Neuron (in vitro differentiated cells): Measurements from ENCODE around the gene AK8.
"Not testable (repeated sequence)": the region's sequence is repeated elsewhere in the genome, so short reads cannot be mapped to it uniquely, and the experiment has no call there.

Source experiments
- H2AFZ ChIP-seq: one replicate; pipeline ENCODE4 v1.6.1; 2013; ENCODE audit warnings: low read depth, mild to moderate bottlenecking, inconsistent platforms, low read length, moderate library complexity
- H3K27me3 ChIP-seq: one replicate; pipeline ENCODE4 v1.6.1; 2013; ENCODE audit warnings: low read length; ENCODE audit not compliant: insufficient read depth
- H3K36me3 ChIP-seq: one replicate; pipeline ENCODE4 v1.6.1; 2013; ENCODE audit warnings: low read length; ENCODE audit not compliant: insufficient read depth
- H3K4me1 ChIP-seq: one replicate; pipeline ENCODE4 v1.6.1; 2013; ENCODE audit warnings: low read length; ENCODE audit not compliant: insufficient read depth
- H3K4me3 ChIP-seq: 2 replicates; pipeline ENCODE4 v1.5.1; 2013; ENCODE audit warnings: mild to moderate bottlenecking, low read length, moderate library complexity
- H3K9me3 ChIP-seq: one replicate; pipeline ENCODE4 v1.6.1; 2013; ENCODE audit warnings: low read length

AK8 gene

DNA sequence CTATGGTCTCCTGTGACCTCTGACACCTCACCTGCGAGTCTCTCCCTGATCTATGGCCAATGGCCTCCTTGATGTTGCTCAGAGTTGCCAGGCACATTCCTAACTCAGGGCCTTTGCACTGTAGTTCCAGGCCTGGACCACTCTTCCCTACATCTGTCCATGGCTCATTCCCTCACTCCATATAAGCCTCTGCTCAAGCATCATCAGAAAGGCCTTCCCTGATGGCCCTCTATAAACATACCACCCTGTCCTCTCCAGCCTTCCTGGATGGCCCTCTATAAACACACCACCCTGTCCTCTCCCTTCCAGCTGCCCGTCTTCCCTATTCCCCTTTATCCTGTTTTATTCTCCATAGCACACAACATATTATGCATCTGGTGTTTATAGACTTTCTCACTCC is 105.0 kb downstream of the AK8 start:
- Histone ChIP-seq H3K36me3 (no peaks in the 10 kb centered on the region), H3K9me3 (peaks cover 4% of the 10 kb centered on the region), H3K4me3 (no peak overlapping the region), H3K27me3 (no peaks in the 10 kb centered on the region), H3K4me1 (peaks cover 8% of the 10 kb centered on the region), H2AFZ (no peak overlapping the region)

DNA sequence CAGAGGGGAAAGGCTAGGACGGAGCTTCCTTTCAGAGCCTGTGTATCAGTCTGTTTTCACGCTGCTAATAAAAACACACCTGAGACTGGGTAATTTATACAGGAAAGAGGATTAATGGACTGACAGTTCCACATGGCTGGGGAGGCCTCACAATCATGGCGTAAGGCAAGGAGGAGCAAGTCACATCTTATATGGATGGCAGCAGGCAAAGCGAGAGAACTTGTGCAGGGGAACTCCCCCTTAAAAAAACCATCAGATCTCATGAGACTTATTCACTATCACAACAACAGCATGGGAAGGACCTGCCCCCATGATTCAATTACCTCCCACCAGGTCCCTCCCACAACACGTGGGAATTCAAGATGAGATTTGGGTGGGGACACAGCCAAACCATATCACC is 106.3 kb downstream of the AK8 start:
- H2AFZ ChIP-seq, H3K4me1 ChIP-seq, H3K9me3 ChIP-seq, H3K27me3 ChIP-seq, H3K4me3 ChIP-seq, H3K36me3 ChIP-seq: not testable (repeated sequence)

DNA sequence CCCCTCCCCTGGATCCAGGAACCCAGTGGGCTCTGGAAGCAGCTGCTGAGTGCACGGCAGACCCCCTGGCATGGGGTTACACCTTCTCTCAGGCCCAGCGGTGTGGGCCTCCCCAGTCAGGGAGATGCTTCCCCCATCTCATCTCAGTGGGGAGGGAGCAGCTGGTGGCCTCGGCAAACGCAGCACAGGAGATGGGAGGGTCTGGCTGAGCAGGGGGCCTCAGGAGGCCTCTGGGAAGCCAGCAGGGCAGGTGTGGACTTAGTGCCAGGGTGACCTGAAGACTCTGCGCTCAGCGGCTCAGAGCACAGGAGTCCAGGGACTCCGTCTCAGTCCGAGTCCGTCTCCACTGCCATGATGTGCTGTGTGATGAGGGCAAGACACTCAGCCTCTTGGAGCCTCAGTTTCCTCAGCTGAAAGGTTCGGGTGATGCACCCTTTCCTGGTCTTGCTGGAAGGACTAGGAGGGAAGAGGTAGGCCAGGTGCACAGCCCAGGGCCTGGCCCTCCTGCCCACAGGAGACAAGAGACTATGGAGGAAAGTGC is 107.2 kb downstream of the AK8 start:
- H3K36me3 ChIP-seq: no peaks in the 10 kb centered on the region
- H2AFZ ChIP-seq: no peak overlapping the region
- H3K27me3 ChIP-seq: no peaks in the 10 kb centered on the region
- no peak overlapping the region for H3K4me3 ChIP-seq
- peaks cover 8% of the 10 kb centered on the region for H3K4me1 ChIP-seq
- H3K9me3 ChIP-seq: peaks cover 4% of the 10 kb centered on the region

DNA sequence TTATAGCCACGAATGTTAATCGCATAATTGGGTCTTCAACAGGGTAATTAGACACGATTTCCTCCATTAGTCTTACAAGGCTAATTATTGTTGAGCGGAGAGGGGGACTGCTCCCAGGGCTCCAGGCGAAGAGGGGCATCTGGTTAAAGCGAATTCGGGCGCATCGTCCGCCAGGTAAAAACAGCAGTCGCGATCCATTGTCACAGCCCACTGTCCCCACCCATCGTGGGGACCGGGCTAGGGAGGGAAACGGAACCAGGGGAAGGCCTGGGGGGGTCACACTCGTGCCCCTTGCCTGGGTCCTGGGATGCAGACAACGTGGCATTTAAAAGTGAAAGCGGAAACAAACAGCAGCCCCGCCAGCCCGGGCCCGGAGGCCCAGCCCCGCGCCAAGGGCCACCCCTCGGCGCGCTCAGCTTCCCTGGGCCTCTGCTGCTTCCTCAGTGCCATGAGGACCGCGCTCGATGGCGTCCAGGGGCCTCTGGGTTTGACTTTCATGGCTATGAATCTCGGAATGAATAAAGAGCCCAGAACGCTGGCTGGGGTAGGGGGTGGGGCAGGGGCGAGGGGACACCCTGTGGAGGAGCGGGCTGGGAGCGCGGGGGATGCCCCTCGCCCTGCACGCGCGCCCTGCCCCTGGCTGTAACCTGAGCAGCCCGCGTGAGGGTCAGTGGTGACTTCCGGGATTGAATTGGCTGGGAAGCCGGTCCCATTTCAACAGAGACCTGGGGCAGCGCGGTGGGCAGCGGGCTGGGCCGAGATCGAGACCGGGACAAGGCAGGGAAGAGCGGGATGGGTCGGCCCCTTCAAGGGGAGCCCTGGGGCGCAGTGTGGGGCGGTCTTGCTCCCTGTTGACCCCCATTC is 107.9 kb downstream of the AK8 start:
- Histone ChIP-seq H3K4me1 (peaks cover 8% of the 10 kb centered on the region), H2AFZ (no peak overlapping the region), H3K4me3 (peak overlapping the region; percentile 33), H3K27me3 (no peaks in the 10 kb centered on the region), H3K9me3 (peaks cover 4% of the 10 kb centered on the region), H3K36me3 (no peaks in the 10 kb centered on the region)

DNA sequence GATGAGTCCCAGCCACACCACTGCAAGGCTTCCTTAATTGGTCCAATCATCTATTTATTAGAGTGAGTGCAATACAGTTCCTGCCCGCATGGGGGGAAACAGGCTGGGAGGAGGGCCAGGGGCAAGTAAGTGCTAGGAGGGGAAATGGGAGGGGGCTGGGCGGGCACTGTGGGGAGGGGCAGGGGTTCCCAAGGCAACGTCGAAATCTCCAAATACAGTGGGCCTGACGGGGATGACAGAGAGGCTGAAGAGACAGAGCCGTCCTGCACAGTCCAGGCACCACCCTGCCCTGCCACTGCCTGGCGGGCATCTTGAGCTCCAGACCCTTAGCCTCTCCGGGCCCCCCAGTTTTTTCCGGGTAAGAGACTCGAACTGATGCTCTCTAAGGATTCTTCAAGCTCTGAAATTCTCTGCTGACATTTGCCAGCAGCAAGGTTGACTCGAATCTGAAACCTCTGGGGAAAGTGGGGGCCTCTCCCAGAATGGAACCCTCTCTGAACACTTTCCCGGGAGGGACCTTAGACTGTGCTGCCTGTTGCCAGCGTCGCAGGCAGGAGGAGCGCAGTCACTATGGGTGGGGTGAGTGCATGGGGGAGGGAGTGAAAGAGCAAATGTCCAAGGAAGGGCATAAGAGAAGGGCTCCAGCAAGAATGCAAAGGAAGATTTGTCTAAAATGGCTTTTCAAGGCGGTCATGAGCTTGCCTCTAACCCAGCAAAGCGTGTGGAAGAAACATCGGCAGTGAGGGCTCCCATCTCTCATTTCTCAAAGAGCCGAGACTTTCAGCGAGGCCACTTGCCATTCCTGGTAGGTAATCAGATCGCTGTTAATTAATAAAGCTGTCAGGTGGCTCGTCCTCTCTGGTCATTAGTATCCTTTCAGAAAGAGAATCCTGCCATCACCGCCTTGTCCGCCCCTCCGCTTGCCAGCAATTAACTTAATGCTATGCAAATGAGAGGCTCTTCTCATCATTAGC is 108.9 kb downstream of the AK8 start:
- Histone ChIP-seq H3K9me3 (peaks cover 4% of the 10 kb centered on the region), H3K27me3 (no peaks in the 10 kb centered on the region), H3K4me3 (peak overlapping the region; percentile 33), H3K4me1 (peaks cover 8% of the 10 kb centered on the region), H2AFZ (no peak overlapping the region), H3K36me3 (no peaks in the 10 kb centered on the region)

DNA sequence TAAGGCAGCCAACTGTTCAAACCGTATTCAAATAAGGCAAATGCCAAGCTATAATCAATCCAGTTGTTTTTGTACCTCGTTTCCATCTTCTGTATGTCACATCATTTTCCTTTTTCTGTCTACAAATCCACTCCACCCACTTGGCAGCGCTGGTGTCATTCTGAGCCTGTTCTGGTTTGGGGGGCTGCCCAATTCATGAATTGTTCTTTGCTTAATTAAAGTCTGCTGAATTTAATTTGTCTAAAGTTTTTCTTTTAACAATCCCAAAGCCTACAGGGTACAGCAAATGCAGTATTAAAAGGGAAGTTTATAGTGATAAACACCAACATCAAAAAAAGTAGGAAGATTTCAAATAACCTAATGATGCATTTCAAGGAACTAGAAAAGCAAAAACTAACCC is 114.5 kb downstream of the AK8 start:
- Histone ChIP-seq H3K36me3 (no peaks in the 10 kb centered on the region), H3K4me3 (no peak overlapping the region), H3K27me3 (no peaks in the 10 kb centered on the region), H2AFZ (no peak overlapping the region), H3K9me3 (no peaks in the 10 kb centered on the region), H3K4me1 (no peaks in the 10 kb centered on the region)

DNA sequence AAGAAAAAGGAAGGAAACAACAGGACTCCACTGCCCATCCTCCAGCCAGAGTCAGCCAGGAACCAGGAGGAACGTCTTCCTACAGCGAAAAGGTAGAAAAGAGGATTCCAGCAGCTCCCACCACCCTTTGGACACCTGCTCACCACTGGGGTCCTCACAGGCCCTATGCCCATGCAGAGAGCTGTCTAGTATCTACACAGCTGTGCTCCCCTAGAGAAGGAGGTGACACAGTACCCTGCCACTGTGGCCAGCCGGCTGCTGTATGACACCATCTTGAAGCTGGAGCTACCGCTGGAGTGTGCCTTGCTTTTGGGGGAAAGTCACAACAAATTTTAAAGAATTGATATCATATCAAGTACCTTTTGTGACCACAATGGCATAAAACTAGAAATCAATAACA is 115.2 kb downstream of the AK8 start:
- no peaks in the 10 kb centered on the region for H3K36me3 ChIP-seq
- H3K27me3 ChIP-seq: no peaks in the 10 kb centered on the region
- no peak overlapping the region for H3K4me3 ChIP-seq
- no peaks in the 10 kb centered on the region for H3K9me3 ChIP-seq
- H2AFZ ChIP-seq: no peak overlapping the region
- no peaks in the 10 kb centered on the region for H3K4me1 ChIP-seq

DNA sequence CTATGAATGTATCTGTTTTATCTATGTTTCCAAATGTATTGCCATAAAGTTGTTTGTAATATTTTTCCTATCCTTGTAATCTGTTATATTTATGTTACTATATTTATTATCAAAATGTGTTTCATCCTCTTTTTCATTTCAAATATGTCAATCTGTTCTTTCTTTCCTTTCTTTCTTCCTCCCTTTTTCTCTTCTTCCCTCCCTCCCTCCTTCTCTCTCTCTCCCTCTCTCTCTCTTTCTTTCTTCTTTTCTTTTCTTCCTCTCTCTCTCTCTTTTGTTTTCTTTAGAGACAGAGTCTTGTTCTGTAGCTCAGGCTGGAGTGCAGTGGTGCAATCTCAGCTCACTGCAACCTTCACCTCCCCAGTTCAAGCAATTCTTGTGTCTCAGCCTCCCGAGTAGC is 116.5 kb downstream of the AK8 start:
- no peaks in the 10 kb centered on the region for H3K27me3 ChIP-seq

DNA sequence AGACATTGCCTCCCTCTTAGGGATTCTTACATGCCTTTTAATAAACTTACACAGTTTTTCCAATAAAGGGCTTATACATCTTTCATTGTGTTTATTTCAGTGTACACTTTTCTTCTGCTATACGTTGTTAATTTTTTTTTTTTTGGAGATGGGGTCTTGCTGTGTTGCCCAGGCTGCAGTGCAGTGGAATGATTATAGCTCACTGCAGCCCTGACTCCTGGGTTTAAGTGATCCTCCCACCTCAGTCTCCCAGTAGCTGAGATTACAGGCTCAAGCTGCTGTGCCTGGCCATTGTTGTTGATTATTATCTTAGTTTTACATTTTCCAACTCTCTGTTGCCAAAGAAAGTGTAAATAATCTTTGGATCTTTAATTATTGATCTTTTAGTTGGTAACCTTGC is 118.0 kb downstream of the AK8 start:
- no peaks in the 10 kb centered on the region for H3K27me3 ChIP-seq

More for the DNA sequence above, 116.5 kb downstream of the AK8 start:
- no peaks in the 10 kb centered on the region for H3K36me3 ChIP-seq
- H3K9me3 ChIP-seq: no peaks in the 10 kb centered on the region
- H2AFZ ChIP-seq: no peak overlapping the region
- H3K4me1 ChIP-seq: peaks cover 12% of the 10 kb centered on the region
- no peak overlapping the region for H3K4me3 ChIP-seq

DNA sequence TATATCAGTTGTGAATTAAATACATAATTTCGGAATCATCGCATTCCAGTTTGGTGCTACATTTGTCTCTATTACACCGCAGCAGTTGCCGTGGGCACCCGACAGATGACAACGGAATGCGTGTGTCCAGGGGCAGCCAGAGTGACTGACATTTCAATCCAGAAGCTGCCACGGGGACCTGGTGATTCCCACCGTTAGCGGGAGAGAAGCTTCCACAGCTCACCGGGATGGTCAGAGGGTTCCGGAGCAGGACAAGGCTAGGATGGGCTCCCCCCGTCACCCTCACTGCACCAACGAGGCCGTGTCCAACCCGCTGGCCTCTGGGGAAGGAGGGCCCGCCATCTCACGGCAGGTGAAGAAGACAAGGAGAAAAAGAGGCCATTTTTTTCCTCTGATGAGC is 121.1 kb downstream of the AK8 start:
- H3K36me3 ChIP-seq: no peaks in the 10 kb centered on the region
- H3K4me3 ChIP-seq: no peak overlapping the region
- no peaks in the 10 kb centered on the region for H3K27me3 ChIP-seq

More for the DNA sequence above, 118.0 kb downstream of the AK8 start:
- Histone ChIP-seq H3K4me1 (peaks cover 19% of the 10 kb centered on the region), H2AFZ (no peak overlapping the region), H3K9me3 (no peaks in the 10 kb centered on the region), H3K36me3 (no peaks in the 10 kb centered on the region), H3K4me3 (no peak overlapping the region)

DNA sequence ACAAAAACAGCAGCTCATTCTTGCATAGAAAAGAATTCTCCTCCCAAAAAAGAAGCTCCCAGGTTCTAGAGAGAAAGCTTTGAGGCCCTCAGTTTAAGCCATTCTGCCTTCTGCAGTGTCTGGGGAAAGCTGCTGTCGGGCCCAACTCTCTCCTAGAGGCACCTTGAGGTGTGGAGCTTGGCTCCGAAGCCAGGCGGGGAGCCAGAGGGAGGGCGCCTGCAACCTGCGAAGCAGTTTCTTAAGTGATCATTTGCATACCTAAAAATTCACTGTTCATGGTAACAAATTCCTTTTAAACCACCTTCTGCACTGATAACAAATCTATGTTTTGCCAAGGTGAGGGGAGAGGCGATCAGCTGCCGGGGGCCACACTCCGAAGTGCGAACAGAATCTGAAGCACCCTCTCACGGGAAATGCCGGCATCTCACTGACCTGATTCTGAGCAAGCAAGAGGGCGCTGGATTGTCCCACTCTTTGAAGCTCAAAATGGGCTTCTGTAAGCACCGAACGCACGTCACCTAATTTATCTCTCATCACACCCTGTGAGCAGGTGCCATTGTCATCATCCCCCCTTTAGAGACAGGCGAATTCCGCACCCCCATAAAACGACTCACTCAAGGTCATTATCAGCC is 121.8 kb downstream of the AK8 start:
- Histone ChIP-seq H3K27me3 (no peaks in the 10 kb centered on the region), H2AFZ (peak overlapping the region; percentile 36)

More for the DNA sequence above, 121.1 kb downstream of the AK8 start:
- Histone ChIP-seq H3K9me3 (no peaks in the 10 kb centered on the region), H2AFZ (peak overlapping the region; percentile 36), H3K4me1 (peaks cover 33% of the 10 kb centered on the region)

DNA sequence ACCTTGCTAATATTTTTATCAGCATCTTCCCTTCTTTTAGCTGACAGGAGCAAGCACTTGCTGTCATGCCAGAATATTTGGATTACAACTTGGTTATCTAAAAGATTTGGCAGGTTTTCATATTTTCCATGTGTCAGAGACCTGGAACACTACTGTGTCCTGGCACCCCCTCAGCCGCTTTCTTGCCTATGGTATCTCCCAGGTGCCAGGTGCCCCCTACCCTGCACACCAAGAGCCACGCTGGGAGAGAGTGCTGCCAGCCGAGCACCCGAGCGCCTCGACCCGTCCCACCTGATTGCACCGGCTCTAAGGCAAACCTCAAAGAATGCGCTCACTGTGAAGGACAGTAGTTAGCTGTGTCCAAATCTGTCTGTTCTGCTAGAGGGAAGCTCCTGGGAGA is 123.0 kb downstream of the AK8 start:
- H3K9me3 ChIP-seq: no peaks in the 10 kb centered on the region
- H3K27me3 ChIP-seq: no peaks in the 10 kb centered on the region
- peaks cover 33% of the 10 kb centered on the region for H3K4me1 ChIP-seq
- H3K36me3 ChIP-seq: no peaks in the 10 kb centered on the region
- H2AFZ ChIP-seq: no peak overlapping the region
- no peak overlapping the region for H3K4me3 ChIP-seq

More for the DNA sequence above, 121.8 kb downstream of the AK8 start:
- Histone ChIP-seq H3K9me3 (no peaks in the 10 kb centered on the region), H3K4me3 (no peak overlapping the region), H3K36me3 (no peaks in the 10 kb centered on the region), H3K4me1 (peaks cover 33% of the 10 kb centered on the region)
